Liver (tissue), 9 donors: ENCODE measurements around the gene RNF220. TPM values are rescaled to one million over a fixed set of nuclear protein-coding genes. Genes with fewer than 3 reads are reported as not detected.

Experiments
- DNase-seq: peaks from one replicate; pipeline ENCODE4 v3.0.0-alpha.2; 2017; ENCODE audit warnings: low spot score
- H3K27ac ChIP-seq, 2 donors: one replicate each; pipeline ENCODE4 v1.7.0; 2013; ENCODE audit warnings: inconsistent platforms in 2 of 2, low read length in 2 of 2, control low read depth in 1 of 2, low read depth in 1 of 2, mild to moderate bottlenecking in 1 of 2
- H3K27me3 ChIP-seq, 4 donors: one replicate each; pipeline versions ENCODE4 v1.6.1 to v1.7.0; 2013; ENCODE audit warnings: low read length in 3 of 4, inconsistent platforms in 1 of 4, mild to moderate bottlenecking in 1 of 4, moderate library complexity in 1 of 4; ENCODE audit not compliant: control insufficient read depth in 4 of 4, insufficient read depth in 4 of 4
- H3K36me3 ChIP-seq, 4 donors: one replicate each; pipeline versions ENCODE4 v1.6.1 to v1.7.0; 2013; ENCODE audit warnings: low read length in 3 of 4, mild to moderate bottlenecking in 3 of 4, low read depth in 1 of 4, moderate library complexity in 1 of 4; ENCODE audit not compliant: control insufficient read depth in 4 of 4, insufficient read depth in 3 of 4
- H3K4me1 ChIP-seq, 4 donors: one replicate each; pipeline versions ENCODE4 v1.6.1 to v1.7.0; 2013; ENCODE audit warnings: low read length in 3 of 4, mild to moderate bottlenecking in 3 of 4, moderate library complexity in 1 of 4; ENCODE audit not compliant: control insufficient read depth in 4 of 4, insufficient read depth in 4 of 4
- H3K4me3 ChIP-seq, 3 donors: one replicate each; pipeline versions ENCODE4 v1.6.1 to v1.7.0; 2013; ENCODE audit warnings: low read length in 3 of 3, control low read depth in 1 of 3, low read depth in 1 of 3, mild to moderate bottlenecking in 1 of 3
- H3K9ac ChIP-seq, 2 donors: one replicate each; pipeline ENCODE4 v1.7.0; 2013; ENCODE audit warnings: low read length in 2 of 2, mild to moderate bottlenecking in 2 of 2, moderate library complexity in 2 of 2, control low read depth in 1 of 2, low read depth in 1 of 2
- H3K9me3 ChIP-seq, 4 donors: one replicate each; pipeline versions ENCODE4 v1.6.1 to v1.7.0; 2013; ENCODE audit warnings: low read length in 3 of 4; ENCODE audit not compliant: control insufficient read depth in 4 of 4
- FOXA1 ChIP-seq: IDR thresholded peaks from 2 replicates; pipeline ENCODE4 v1.6.1; 2016; ENCODE audit warnings: antibody characterized with exemption
- GABPA ChIP-seq, 2 donors: IDR thresholded peaks in 1 of 2; conservative IDR thresholded peaks in 1 of 2; 2 replicates each; pipeline ENCODE4 v1.6.1; 2016; ENCODE audit warnings: antibody characterized with exemption in 2 of 2, mild to moderate bottlenecking in 1 of 2, moderate library complexity in 1 of 2
- HNF4A ChIP-seq, 2 donors: conservative IDR thresholded peaks; 2 replicates each; pipeline ENCODE4 v1.6.1; 2016; ENCODE audit warnings: antibody characterized with exemption in 2 of 2, mild to moderate bottlenecking in 2 of 2
- HNF4G ChIP-seq: IDR thresholded peaks from 2 replicates; pipeline ENCODE4 v1.6.1; 2016; ENCODE audit warnings: antibody characterized with exemption
- NR2F2 ChIP-seq: IDR thresholded peaks from 2 replicates; pipeline ENCODE4 v1.6.1; 2016; ENCODE audit warnings: antibody characterized with exemption
- RXRA ChIP-seq, 2 donors: IDR thresholded peaks; 2 replicates each; pipeline ENCODE4 v1.6.1; 2017 to 2018; ENCODE audit warnings: antibody characterized with exemption in 2 of 2, mild to moderate bottlenecking in 1 of 2
- TAF1 ChIP-seq: conservative IDR thresholded peaks from 2 replicates; pipeline ENCODE4 v1.6.1; 2016; ENCODE audit warnings: antibody characterized with exemption, mild to moderate bottlenecking
- WGBS: extraction: QIAGEN DNeasy Blood & Tissue Kit; methylation state at CpG from one replicate; pipeline ENCODE4 v1.1.7; 2013; 5-methylcytosine and 5-hydroxymethylcytosine counted together
- polyA plus RNA-seq, 2 donors: library from polyadenylated mRNA; stranded (reverse) in 1 of 2; unstranded in 1 of 2; fragments of 200-250 nt in 1 of 2; fragments of >200 nt in 1 of 2; fragmentation: Nextera tagmentation in 1 of 2; extraction: Ambion mirVana in 1 of 2; gene quantifications; one replicate each; pipeline versions ENCODE4 v1.2.1 to v1.2.3, GENCODE V29; 2013 to 2015
- total RNA-seq, 2 donors: library from RNA; depleted of rRNA; stranded (reverse); fragments of >200 nt; gene quantifications; one replicate each; pipeline ENCODE4 v1.2.3, GENCODE V29; 2014
- TF ChIP-seq, protein P1 (sequence below): IDR thresholded peaks from 2 replicates; pipeline ENCODE4 v1.6.1; 2016; ENCODE audit warnings: antibody characterized with exemption, mild to moderate bottlenecking
- TF ChIP-seq, protein P2 (sequence below): IDR thresholded peaks from 2 replicates; pipeline ENCODE4 v1.6.1; 2016; ENCODE audit warnings: antibody characterized with exemption
- TF ChIP-seq, protein P3 (sequence below): IDR thresholded peaks from 2 replicates; pipeline ENCODE4 v1.6.1; 2016; ENCODE audit warnings: antibody characterized with exemption
- TF ChIP-seq, protein P4 (sequence below): IDR thresholded peaks from 2 replicates; pipeline ENCODE4 v1.6.1; 2016; ENCODE audit warnings: antibody characterized with exemption
- donor health status: healthy.
- donor health status: healthy.
- donor health status: healthy.
- donor health status: healthy.
- donor health status: healthy.

The RNF220 gene
- total and polyA plus RNA-seq, 4 donors: 18.2 to 35.8 (median 26.1) TPM

DNA sequence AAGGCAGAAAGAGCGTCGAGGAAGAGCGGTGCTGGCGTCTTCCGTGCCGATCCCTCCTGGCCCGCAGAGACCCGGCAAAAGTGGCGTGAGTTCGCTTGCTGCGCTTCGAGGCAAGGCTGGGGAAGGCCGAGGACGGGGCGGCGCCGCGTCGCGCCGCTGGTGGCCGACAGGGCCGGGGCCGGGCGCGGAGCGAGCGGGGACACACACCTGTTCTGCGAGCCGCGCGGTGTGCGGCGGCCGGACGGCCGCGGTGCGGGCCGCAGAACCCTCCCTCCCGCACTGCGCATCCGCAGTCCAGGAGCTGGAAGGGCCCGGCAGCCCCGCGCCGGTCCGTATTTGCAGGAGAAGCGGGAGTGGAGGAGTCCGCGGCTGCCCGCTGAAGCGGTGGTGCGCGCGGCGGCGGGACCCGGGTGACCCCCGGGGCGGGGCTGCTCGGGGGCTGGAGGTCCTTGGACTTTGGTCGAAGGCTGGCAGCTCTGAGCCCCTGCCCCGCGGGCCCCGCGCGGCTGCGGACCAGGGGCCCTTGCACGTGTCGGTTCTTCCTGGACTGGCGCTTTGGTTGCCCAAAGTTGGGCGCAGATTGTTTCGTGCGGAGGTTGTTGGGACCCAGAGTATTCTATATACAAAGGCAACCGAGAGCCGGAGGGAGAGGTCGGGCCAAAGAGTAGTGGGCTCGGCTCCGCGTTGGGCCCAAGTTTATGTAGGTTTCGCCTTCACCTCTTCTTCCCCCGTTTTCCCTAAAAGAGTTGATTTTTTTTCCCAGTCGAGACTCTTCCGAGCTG is 2.6 kb downstream of the RNF220 start:
- Histone ChIP-seq H3K36me3 (no peaks in the 10 kb centered on the region), H3K9ac (no peak overlapping the region), H3K4me1 (peaks cover 10 to 35% (median 22%) of the 10 kb centered on the region in 4 donors), H3K27ac (no peak overlapping the region), H3K9me3 (peaks cover 0 to 12% (median 0%) of the 10 kb centered on the region in 4 donors), H3K4me3 (peak overlapping the region in 1 of 3 donors; percentile 17), H3K27me3 (peaks cover 6 to 40% (median 24%) of the 10 kb centered on the region in 4 donors)
- 5% methylated on average over 85 of the region's 85 CpGs for WGBS
- TF ChIP-seq NR2F2 (no peak), HNF4A (conservative IDR thresholded peaks at IDR 0.05) (no peak), FOXA1 (no peak), HNF4G (no peak)
- peak; percentile 40 for DNase-seq

DNA sequence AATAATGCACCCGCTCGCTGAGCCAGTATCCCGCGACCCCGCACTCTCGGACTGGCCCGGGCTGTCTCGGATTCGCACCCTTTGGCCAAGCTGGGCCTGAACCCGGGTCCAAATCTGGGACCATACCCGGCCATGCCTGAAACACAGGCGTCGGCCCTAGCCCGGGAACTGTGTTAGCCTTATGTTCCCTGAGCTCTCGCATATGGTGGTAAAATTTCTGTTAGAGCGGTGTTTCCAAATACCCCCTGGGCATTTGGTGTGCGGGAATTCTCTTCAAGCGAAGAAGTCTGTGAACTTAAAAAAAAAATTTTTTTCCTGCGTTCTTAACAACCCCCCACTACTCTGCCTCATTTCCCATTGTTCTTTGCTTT is 3.1 kb downstream of the RNF220 start:
- peaks cover 10 to 35% (median 22%) of the 10 kb centered on the region in 4 donors for H3K4me1 ChIP-seq
- TF ChIP-seq FOXA1 (no peak), RXRA (IDR thresholded peaks at IDR 0.05) (no peak), TAF1 (no peak)
- WGBS: 14% methylated on average over 19 of the region's 19 CpGs
- H3K9ac ChIP-seq: no peak overlapping the region
- no peak for DNase-seq
- H3K9me3 ChIP-seq: peaks cover 0 to 12% (median 0%) of the 10 kb centered on the region in 4 donors
- H3K4me3 ChIP-seq: no peak overlapping the region
- no peak overlapping the region for H3K27ac ChIP-seq
- H3K27me3 ChIP-seq: peaks cover 6 to 40% (median 24%) of the 10 kb centered on the region in 4 donors
- H3K36me3 ChIP-seq: no peaks in the 10 kb centered on the region

DNA sequence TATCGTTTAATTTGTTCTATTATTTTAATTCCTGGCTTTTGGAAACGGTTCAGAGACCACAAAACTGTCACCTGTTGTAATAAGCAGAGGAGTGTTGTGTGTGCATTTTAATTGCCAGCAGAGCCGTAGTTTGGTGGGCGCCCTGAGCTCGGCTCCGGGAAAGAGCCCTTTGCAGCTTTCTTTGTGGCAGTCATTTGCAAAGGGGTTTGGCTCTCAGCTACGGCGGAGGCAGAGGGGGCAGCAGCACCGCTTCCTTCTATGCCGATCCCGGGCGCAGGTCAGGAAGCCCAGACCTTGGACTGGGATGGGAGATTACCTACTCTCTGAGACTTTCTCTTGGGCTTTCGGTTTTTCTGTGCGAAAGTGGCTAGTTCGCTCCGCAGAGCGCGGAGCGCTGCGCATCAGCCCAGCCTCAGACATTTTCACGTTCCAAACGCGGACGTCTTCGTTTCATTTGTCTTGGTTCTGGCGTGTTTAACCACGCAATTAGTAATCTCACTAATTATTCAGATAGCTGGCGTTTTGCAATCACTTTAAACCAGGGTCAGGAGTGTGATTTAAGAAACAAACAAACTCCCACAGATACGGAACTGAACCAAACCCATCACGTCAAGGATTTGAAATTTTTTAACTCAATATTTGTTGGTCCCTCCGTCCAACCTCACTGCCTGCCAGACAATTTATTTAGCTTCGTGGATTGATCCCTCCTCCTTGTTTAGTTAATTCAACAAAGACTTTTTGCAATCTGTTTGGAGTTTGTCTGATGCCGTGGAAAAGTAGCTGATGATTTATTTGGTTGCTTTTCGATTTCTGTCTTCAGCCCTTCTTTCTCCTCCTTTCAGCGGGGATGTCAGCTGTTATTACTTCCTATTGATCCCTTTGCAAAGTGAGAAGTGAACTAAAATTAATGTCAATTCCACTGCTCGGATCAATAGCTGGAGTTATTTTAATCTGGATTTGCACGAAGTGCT is 3.9 kb downstream of the RNF220 start:
- no peak overlapping the region for H3K9ac ChIP-seq
- WGBS: 11% methylated on average over 37 of the region's 37 CpGs
- peaks cover 6 to 40% (median 24%) of the 10 kb centered on the region in 4 donors for H3K27me3 ChIP-seq
- TF ChIP-seq RXRA (IDR thresholded peaks at IDR 0.05): no peak
- no peak for TF ChIP-seq HNF4A (conservative IDR thresholded peaks at IDR 0.05)
- TF ChIP-seq, protein P1, sequence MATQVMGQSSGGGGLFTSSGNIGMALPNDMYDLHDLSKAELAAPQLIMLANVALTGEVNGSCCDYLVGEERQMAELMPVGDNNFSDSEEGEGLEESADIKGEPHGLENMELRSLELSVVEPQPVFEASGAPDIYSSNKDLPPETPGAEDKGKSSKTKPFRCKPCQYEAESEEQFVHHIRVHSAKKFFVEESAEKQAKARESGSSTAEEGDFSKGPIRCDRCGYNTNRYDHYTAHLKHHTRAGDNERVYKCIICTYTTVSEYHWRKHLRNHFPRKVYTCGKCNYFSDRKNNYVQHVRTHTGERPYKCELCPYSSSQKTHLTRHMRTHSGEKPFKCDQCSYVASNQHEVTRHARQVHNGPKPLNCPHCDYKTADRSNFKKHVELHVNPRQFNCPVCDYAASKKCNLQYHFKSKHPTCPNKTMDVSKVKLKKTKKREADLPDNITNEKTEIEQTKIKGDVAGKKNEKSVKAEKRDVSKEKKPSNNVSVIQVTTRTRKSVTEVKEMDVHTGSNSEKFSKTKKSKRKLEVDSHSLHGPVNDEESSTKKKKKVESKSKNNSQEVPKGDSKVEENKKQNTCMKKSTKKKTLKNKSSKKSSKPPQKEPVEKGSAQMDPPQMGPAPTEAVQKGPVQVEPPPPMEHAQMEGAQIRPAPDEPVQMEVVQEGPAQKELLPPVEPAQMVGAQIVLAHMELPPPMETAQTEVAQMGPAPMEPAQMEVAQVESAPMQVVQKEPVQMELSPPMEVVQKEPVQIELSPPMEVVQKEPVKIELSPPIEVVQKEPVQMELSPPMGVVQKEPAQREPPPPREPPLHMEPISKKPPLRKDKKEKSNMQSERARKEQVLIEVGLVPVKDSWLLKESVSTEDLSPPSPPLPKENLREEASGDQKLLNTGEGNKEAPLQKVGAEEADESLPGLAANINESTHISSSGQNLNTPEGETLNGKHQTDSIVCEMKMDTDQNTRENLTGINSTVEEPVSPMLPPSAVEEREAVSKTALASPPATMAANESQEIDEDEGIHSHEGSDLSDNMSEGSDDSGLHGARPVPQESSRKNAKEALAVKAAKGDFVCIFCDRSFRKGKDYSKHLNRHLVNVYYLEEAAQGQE: no peak
- TF ChIP-seq TAF1: no peak
- TF ChIP-seq, protein P2, sequence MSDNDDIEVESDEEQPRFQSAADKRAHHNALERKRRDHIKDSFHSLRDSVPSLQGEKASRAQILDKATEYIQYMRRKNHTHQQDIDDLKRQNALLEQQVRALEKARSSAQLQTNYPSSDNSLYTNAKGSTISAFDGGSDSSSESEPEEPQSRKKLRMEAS: no peak
- TF ChIP-seq GABPA (IDR thresholded peaks at IDR 0.05 in 1 of 2, conservative IDR thresholded peaks at IDR 0.05 in 1 of 2): no peak
- no peak for TF ChIP-seq NR2F2
- TF ChIP-seq, protein P3, sequence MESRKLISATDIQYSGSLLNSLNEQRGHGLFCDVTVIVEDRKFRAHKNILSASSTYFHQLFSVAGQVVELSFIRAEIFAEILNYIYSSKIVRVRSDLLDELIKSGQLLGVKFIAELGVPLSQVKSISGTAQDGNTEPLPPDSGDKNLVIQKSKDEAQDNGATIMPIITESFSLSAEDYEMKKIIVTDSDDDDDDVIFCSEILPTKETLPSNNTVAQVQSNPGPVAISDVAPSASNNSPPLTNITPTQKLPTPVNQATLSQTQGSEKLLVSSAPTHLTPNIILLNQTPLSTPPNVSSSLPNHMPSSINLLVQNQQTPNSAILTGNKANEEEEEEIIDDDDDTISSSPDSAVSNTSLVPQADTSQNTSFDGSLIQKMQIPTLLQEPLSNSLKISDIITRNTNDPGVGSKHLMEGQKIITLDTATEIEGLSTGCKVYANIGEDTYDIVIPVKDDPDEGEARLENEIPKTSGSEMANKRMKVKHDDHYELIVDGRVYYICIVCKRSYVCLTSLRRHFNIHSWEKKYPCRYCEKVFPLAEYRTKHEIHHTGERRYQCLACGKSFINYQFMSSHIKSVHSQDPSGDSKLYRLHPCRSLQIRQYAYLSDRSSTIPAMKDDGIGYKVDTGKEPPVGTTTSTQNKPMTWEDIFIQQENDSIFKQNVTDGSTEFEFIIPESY: no peak
- TF ChIP-seq, protein P4, sequence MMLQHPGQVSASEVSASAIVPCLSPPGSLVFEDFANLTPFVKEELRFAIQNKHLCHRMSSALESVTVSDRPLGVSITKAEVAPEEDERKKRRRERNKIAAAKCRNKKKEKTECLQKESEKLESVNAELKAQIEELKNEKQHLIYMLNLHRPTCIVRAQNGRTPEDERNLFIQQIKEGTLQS: no peak
- peak overlapping the region in 1 of 3 donors; percentile 14 for H3K4me3 ChIP-seq
- H3K27ac ChIP-seq: no peak overlapping the region
- peaks cover 0 to 12% (median 0%) of the 10 kb centered on the region in 4 donors for H3K9me3 ChIP-seq
- peaks cover 10 to 35% (median 22%) of the 10 kb centered on the region in 4 donors for H3K4me1 ChIP-seq
- no peaks in the 10 kb centered on the region for H3K36me3 ChIP-seq
- DNase-seq: peak; percentile 42
